ENCODE measurements around the gene AQP2. TPM values are rescaled to one million over a fixed set of nuclear protein-coding genes. Genes with fewer than 3 reads are reported as not detected.

Gene AQP2
- total RNA-seq, 1 experiment from 2014 or later, result not detected

DNA sequence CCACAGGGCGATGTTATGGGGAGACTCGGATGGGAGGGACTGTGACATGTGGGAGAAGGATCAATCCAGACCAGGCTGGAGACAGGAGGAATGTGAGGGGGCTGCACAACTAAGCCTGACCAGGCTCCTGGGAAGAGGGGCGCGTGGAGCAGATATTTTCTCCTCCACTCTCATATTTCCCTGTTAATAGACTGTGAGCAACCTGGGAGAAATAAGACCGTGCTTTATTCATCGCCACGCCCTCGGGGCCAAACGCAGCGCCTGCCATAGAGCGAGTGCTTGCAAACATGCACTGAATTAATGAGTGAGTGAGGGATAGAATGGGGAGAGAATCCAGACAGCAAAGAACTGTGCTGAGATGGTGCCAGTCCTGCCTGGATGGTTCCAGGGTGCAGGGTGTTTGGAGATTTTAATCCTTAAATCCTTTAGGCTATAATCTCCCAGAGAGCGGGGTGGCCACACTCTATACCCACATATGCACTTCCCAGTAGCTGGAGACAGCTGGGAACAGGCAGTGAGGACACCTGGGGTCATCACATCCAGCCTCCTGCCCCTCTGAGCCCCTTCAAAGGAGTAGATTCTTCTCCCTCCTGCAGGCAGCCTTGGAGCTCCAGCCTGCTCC is 33.3 kb upstream of the AQP2 start:
- intact Hi-C loops (cut with micrococcal nuclease), result no loop called here
- TF ChIP-seq POLR2A (IDR thresholded peaks at IDR 0.05; ENCODE audit: borderline replicate concordance, extremely low read depth, insufficient read depth, insufficient read length) (no peak), EZH2 (IDR thresholded peaks at IDR 0.05) (no peak), TCF7L2 (IDR thresholded peaks at IDR 0.05; ENCODE audit: borderline replicate concordance, extremely low read depth, insufficient read depth, insufficient read length) (no peak), YY1 (IDR thresholded peaks at IDR 0.05; ENCODE audit: extremely low read depth, insufficient replicate concordance, low read depth, low read length) (no peak)
- TF ChIP-seq, protein P1, sequence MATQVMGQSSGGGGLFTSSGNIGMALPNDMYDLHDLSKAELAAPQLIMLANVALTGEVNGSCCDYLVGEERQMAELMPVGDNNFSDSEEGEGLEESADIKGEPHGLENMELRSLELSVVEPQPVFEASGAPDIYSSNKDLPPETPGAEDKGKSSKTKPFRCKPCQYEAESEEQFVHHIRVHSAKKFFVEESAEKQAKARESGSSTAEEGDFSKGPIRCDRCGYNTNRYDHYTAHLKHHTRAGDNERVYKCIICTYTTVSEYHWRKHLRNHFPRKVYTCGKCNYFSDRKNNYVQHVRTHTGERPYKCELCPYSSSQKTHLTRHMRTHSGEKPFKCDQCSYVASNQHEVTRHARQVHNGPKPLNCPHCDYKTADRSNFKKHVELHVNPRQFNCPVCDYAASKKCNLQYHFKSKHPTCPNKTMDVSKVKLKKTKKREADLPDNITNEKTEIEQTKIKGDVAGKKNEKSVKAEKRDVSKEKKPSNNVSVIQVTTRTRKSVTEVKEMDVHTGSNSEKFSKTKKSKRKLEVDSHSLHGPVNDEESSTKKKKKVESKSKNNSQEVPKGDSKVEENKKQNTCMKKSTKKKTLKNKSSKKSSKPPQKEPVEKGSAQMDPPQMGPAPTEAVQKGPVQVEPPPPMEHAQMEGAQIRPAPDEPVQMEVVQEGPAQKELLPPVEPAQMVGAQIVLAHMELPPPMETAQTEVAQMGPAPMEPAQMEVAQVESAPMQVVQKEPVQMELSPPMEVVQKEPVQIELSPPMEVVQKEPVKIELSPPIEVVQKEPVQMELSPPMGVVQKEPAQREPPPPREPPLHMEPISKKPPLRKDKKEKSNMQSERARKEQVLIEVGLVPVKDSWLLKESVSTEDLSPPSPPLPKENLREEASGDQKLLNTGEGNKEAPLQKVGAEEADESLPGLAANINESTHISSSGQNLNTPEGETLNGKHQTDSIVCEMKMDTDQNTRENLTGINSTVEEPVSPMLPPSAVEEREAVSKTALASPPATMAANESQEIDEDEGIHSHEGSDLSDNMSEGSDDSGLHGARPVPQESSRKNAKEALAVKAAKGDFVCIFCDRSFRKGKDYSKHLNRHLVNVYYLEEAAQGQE (IDR thresholded peaks at IDR 0.05; ENCODE audit: low read depth), result no peak
- TF ChIP-seq, protein P2, sequence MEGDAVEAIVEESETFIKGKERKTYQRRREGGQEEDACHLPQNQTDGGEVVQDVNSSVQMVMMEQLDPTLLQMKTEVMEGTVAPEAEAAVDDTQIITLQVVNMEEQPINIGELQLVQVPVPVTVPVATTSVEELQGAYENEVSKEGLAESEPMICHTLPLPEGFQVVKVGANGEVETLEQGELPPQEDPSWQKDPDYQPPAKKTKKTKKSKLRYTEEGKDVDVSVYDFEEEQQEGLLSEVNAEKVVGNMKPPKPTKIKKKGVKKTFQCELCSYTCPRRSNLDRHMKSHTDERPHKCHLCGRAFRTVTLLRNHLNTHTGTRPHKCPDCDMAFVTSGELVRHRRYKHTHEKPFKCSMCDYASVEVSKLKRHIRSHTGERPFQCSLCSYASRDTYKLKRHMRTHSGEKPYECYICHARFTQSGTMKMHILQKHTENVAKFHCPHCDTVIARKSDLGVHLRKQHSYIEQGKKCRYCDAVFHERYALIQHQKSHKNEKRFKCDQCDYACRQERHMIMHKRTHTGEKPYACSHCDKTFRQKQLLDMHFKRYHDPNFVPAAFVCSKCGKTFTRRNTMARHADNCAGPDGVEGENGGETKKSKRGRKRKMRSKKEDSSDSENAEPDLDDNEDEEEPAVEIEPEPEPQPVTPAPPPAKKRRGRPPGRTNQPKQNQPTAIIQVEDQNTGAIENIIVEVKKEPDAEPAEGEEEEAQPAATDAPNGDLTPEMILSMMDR (IDR thresholded peaks at IDR 0.05 in 2 of 3, conservative IDR thresholded peaks at IDR 0.05 in 1 of 3; ENCODE audit: borderline replicate concordance in 1 of 3, insufficient read depth in 1 of 3, low read depth in 2 of 3, low read length in 2 of 3), result no peak
- no peaks in the 10 kb centered on the region for H3K79me2 ChIP-seq (ENCODE audit: insufficient read depth, low read length)
- no peak overlapping the region for H3K27ac ChIP-seq (ENCODE audit: low read depth, low read length)
- no peak overlapping the region for H3K4me3 ChIP-seq (replicated peaks in 1 of 2; ENCODE audit: low read depth in 1 of 2, low read length in 2 of 2)
- H3K9me3 ChIP-seq (ENCODE audit: control insufficient read depth in 1 of 2, insufficient read depth in 1 of 2, low read depth in 1 of 2, low read length in 2 of 2), result no peaks in the 10 kb centered on the region
- no peaks in the 10 kb centered on the region for H3K27me3 ChIP-seq (ENCODE audit: insufficient read depth, low read length)
- CTCF ChIA-PET, result no interaction called here
- H3K36me3 ChIP-seq (ENCODE audit: control insufficient read depth in 1 of 2, insufficient read depth in 2 of 2, low read length in 2 of 2), result no peaks in the 10 kb centered on the region
- H3K4me1 ChIP-seq (ENCODE audit: control insufficient read depth in 1 of 2, insufficient read depth in 2 of 2, low read length in 2 of 2), result peaks cover 3 to 6% of the 10 kb centered on the region in 2 experiments; a peak in 3 of 4 replicates
- H3K9me2 ChIP-seq (ENCODE audit: insufficient read depth), result no peaks in the 10 kb centered on the region
- H4K20me1 ChIP-seq (ENCODE audit: insufficient read depth), result no peaks in the 10 kb centered on the region
- ATAC-seq (no peak), DNase-seq (ENCODE audit: low read depth, low spot score) (no peak)
- RAD21 ChIA-PET (ENCODE audit: low non-redundant PET in 1 of 2, low total read pairs in 2 of 2, uncharacterized antibody in 2 of 2, unreplicated experiment in 2 of 2), result no interaction called here
- POLR2A ChIA-PET, result no interaction called here
- no TSS peak for BruUV-seq (replicated peaks)
- no peak overlapping the region for H2AFZ ChIP-seq (ENCODE audit: low read depth, low read length, poor library complexity, severe bottlenecking)
- H3K9ac ChIP-seq (ENCODE audit: low read length), result no peak overlapping the region
- H3K4me2 ChIP-seq (ENCODE audit: low read length), result no peak overlapping the region

Data from HCT116 (cell line).